ENCODE measurements around the gene ZNF846. TPM values are rescaled to one million over a fixed set of nuclear protein-coding genes. Genes with fewer than 3 reads are reported as not detected.
"Not testable (repeated sequence)": the region's sequence is repeated elsewhere in the genome, so short reads cannot be mapped to it uniquely, and the experiment has no call there.

Gene ZNF846
- total RNA-seq, 1 donor from 2014 or later, result 13.1 TPM

DNA sequence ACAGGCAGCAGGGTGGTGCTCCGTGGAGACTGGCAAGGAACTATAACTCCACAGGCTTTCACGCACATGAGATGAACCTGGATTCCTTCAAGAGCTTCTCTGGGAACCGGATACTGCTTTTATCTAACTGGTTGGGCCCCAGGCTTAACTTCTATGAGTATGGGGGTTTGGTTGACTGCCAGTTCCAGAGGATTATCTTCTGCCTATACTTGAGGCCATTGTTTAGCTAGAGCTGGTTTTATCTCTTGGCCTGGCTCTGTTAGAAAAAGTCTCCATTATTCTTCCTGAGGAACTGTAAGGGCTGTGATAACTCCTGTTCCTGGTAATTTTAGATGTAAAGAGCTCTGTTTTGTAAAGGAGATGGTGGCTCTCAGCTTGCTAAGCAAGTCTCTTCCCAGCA is 40.9 kb downstream of the ZNF846 start:
- H3K79me2 ChIP-seq (ENCODE audit: low read depth), result no peaks in the 10 kb centered on the region

DNA sequence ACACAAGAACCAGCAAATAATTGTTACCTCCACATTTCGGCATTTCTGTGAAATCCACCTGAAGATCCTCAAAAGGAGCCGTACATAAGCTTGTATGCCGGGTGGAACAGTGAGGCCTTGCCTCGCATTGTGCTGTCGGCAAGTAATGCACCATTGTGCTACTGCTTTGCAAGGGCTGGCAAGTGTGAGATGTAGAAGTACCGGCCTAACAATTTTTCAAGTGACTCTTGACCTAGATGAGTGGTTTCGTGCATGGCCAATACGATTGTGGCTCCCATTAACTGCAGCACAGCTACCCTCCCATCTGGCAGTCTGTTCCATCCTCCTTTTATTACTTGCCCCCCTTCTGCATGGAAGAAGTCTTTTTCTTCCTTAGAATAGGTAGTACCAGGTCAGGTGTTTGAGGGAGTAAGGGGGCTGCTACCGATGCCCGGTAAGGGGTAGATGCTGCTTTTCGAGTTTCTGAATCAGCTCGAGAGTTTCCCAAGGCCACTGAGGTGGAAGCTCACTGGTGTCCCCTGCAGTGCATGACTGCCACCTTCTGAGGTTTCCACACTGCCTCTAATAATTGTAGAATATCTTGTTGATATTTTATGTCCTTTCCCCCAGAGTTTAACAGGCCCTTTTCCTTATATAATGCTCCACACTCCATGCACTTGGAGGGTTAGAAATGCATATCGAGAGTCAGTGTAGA is 42.9 kb downstream of the ZNF846 start:
- H2AFZ ChIP-seq (replicated peaks); H3K36me3 ChIP-seq; H3K27me3 Mint-ChIP-seq (ENCODE audit: insufficient read depth, low read depth); H3K9ac ChIP-seq; H4K20me1 ChIP-seq (ENCODE audit: low read depth); DNase-seq (ENCODE audit: low spot score); H3K36me3 Mint-ChIP-seq; H3K4me3 Mint-ChIP-seq; H3K79me2 ChIP-seq (ENCODE audit: low read depth); H3K4me2 ChIP-seq; H3K4me3 ChIP-seq; H3K27me3 ChIP-seq; H3K27ac ChIP-seq; H3K27ac Mint-ChIP-seq: not testable (repeated sequence)
- Mint-ChIP-seq H3K9me3 (peaks cover 21% of the 10 kb centered on the region), H3K4me1 (peaks cover 11% of the 10 kb centered on the region)
- Histone ChIP-seq H3K9me3 (ENCODE audit: low read depth) (peaks cover 11% of the 10 kb centered on the region), H3K4me1 (peaks cover 21% of the 10 kb centered on the region), H3F3A (ENCODE audit: low read depth) (peaks cover 16% of the 10 kb centered on the region)

More for the DNA sequence above, 40.9 kb downstream of the ZNF846 start:
- Histone ChIP-seq H3K4me1 (peaks cover 2% of the 10 kb centered on the region), H3F3A (ENCODE audit: low read depth) (no peaks in the 10 kb centered on the region), H3K9me3 (ENCODE audit: low read depth) (peaks cover 7% of the 10 kb centered on the region), H3K4me3 (no peak overlapping the region), H3K27ac (no peak overlapping the region), H3K9ac (no peak overlapping the region), H4K20me1 (ENCODE audit: low read depth) (no peaks in the 10 kb centered on the region), H3K27me3 (no peaks in the 10 kb centered on the region), H3K36me3 (no peaks in the 10 kb centered on the region), H3K4me2 (no peak overlapping the region), H2AFZ (replicated peaks) (no peak overlapping the region)
- no peak for DNase-seq (ENCODE audit: low spot score)
- no peaks in the 10 kb centered on the region for H3K36me3 Mint-ChIP-seq
- no peaks in the 10 kb centered on the region for H3K4me1 Mint-ChIP-seq
- H3K4me3 Mint-ChIP-seq, result no peak overlapping the region
- peaks cover 5% of the 10 kb centered on the region for H3K27me3 Mint-ChIP-seq (ENCODE audit: insufficient read depth, low read depth)
- TF ChIP-seq, protein P1, sequence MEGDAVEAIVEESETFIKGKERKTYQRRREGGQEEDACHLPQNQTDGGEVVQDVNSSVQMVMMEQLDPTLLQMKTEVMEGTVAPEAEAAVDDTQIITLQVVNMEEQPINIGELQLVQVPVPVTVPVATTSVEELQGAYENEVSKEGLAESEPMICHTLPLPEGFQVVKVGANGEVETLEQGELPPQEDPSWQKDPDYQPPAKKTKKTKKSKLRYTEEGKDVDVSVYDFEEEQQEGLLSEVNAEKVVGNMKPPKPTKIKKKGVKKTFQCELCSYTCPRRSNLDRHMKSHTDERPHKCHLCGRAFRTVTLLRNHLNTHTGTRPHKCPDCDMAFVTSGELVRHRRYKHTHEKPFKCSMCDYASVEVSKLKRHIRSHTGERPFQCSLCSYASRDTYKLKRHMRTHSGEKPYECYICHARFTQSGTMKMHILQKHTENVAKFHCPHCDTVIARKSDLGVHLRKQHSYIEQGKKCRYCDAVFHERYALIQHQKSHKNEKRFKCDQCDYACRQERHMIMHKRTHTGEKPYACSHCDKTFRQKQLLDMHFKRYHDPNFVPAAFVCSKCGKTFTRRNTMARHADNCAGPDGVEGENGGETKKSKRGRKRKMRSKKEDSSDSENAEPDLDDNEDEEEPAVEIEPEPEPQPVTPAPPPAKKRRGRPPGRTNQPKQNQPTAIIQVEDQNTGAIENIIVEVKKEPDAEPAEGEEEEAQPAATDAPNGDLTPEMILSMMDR (IDR thresholded peaks at IDR 0.05), result no peak
- no peak for TF ChIP-seq EZH2 (IDR thresholded peaks at IDR 0.05)
- TF ChIP-seq EZH2phosphoT487 (IDR thresholded peaks at IDR 0.05), result no peak
- H3K9me3 Mint-ChIP-seq, result peaks cover 21% of the 10 kb centered on the region
- H3K27ac Mint-ChIP-seq, result no peak overlapping the region

DNA sequence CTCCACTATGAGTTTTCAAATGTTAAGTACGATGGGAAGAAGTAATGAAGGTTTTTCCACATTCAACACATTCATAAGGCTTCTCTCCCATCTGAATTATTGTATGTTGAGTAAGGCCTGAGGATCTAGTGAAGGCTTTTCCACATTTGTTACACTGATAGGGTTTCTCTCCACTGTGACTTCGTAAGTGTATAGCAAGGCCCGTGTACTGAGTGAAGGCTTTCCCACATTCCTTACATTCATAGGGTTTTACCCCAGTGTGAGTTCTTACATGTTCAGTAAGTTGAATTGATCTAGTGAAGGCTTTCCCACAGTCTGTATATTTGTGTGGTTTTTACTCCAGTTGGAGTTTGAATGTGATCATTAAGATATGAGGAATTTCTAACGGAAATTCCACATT is 44.4 kb downstream of the ZNF846 start:
- peaks cover 6% of the 10 kb centered on the region for H3K27me3 Mint-ChIP-seq (ENCODE audit: insufficient read depth, low read depth)
- H3K9ac ChIP-seq, result no peak overlapping the region
- H3K4me3 ChIP-seq, result no peak overlapping the region
- peaks cover 21% of the 10 kb centered on the region for H3K9me3 Mint-ChIP-seq
- no peaks in the 10 kb centered on the region for H3K79me2 ChIP-seq (ENCODE audit: low read depth)
- DNase-seq (ENCODE audit: low spot score), result no peak
- peaks cover 19% of the 10 kb centered on the region for H3F3A ChIP-seq (ENCODE audit: low read depth)
- H3K27ac ChIP-seq, result no peak overlapping the region
- peaks cover 11% of the 10 kb centered on the region for H3K9me3 ChIP-seq (ENCODE audit: low read depth)
- no peak for TF ChIP-seq EZH2phosphoT487 (IDR thresholded peaks at IDR 0.05)
- no peak for TF ChIP-seq EZH2 (IDR thresholded peaks at IDR 0.05)
- TF ChIP-seq, protein P1 (IDR thresholded peaks at IDR 0.05), result no peak
- no peak overlapping the region for H3K4me3 Mint-ChIP-seq
- peaks cover 28% of the 10 kb centered on the region for H3K4me1 ChIP-seq
- H3K4me2 ChIP-seq, result no peak overlapping the region
- no peaks in the 10 kb centered on the region for H4K20me1 ChIP-seq (ENCODE audit: low read depth)
- no peaks in the 10 kb centered on the region for H3K27me3 ChIP-seq
- H2AFZ ChIP-seq (replicated peaks), result no peak overlapping the region
- peaks cover 16% of the 10 kb centered on the region for H3K4me1 Mint-ChIP-seq
- no peaks in the 10 kb centered on the region for H3K36me3 ChIP-seq
- H3K27ac Mint-ChIP-seq, result no peak overlapping the region
- no peaks in the 10 kb centered on the region for H3K36me3 Mint-ChIP-seq

DNA sequence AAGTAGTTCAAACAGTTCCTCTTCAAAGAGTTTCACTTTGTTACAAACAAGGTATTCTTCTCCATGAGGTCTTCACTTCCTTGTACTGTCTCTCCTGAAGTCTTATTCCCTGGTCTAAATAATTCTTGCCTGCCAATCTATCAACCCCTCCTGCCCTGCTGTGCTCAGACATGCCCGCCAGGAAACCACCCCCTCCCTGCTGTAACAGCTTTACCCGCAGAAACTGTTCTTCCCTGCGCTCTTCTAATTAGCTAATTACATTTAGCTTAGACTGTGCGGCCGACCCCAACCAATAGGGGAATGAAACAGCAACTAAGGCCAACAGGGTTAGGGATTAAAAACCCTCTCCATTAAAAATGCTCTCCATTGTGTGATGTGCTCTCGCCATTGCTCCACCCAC is 46.7 kb downstream of the ZNF846 start:
- H3F3A ChIP-seq (ENCODE audit: low read depth), result peaks cover 19% of the 10 kb centered on the region
- H3K36me3 Mint-ChIP-seq, result no peaks in the 10 kb centered on the region
- no peak overlapping the region for H3K9ac ChIP-seq
- H3K27me3 Mint-ChIP-seq (ENCODE audit: insufficient read depth, low read depth), result peaks cover 7% of the 10 kb centered on the region
- no peak overlapping the region for H3K27ac Mint-ChIP-seq
- H3K4me1 ChIP-seq, result peaks cover 28% of the 10 kb centered on the region
- no peaks in the 10 kb centered on the region for H3K36me3 ChIP-seq
- peak overlapping the region; percentile 31 for H3K27ac ChIP-seq
- peaks cover 16% of the 10 kb centered on the region for H3K9me3 Mint-ChIP-seq
- peaks cover 11% of the 10 kb centered on the region for H3K9me3 ChIP-seq (ENCODE audit: low read depth)
- H3K4me3 ChIP-seq, result peak overlapping the region; percentile 17
- H3K4me1 Mint-ChIP-seq, result peaks cover 21% of the 10 kb centered on the region
- H4K20me1 ChIP-seq (ENCODE audit: low read depth), result no peaks in the 10 kb centered on the region
- no peak overlapping the region for H3K4me3 Mint-ChIP-seq
- no peaks in the 10 kb centered on the region for H3K79me2 ChIP-seq (ENCODE audit: low read depth)
- H2AFZ ChIP-seq (replicated peaks), result no peak overlapping the region
- H3K27me3 ChIP-seq, result no peaks in the 10 kb centered on the region
- TF ChIP-seq, protein P1 (IDR thresholded peaks at IDR 0.05), result no peak
- no peak for TF ChIP-seq EZH2phosphoT487 (IDR thresholded peaks at IDR 0.05)
- TF ChIP-seq EZH2 (IDR thresholded peaks at IDR 0.05), result no peak
- DNase-seq (ENCODE audit: low spot score), result peak; percentile 75
- H3K4me2 ChIP-seq, result peak overlapping the region; percentile 52
